Testis (tissue), 2 donors: Measurements from ENCODE around the gene MROH2B.

ENCODE experiments used
- CTCF ChIP-seq, 3 experiments: fragments of 450-650 bp in 2 of 3; fragments of 200-600 bp in 1 of 3; sonication (generic) in 1 of 3; IDR thresholded peaks; one replicate each; pipeline ENCODE4 v1.5.1; 2016 to 2019; ENCODE audit warnings: antibody characterized with exemption in 3 of 3, mild to moderate bottlenecking in 2 of 3, moderate library complexity in 1 of 3
- POLR2A ChIP-seq: fragments of 450-650 bp; IDR thresholded peaks from one replicate; pipeline ENCODE4 v1.6.1; 2017; ENCODE audit warnings: antibody characterized with exemption, mild to moderate bottlenecking, moderate library complexity

DNA sequence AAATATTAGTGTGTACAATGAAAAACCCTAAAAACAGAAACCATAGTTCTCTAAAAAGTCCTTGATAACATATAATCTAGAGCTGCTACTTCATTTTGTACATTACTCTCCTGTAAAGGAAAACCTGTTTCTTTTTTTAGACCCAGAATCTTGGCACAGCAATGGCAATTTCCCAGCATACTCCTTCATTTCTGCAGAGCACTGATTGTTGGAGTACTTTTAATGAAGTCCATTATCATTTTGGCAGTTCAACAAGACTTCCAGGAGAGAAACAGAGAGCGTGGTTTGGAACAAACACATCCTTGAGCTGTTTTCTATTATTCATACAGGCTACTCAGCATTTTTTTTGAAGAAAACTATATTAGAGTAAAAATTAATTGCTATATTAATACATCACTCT lies 22.7 kb upstream of the MROH2B start:
- TF ChIP-seq CTCF (IDR thresholded peaks at IDR 0.05): no peak
- TF ChIP-seq POLR2A: no peak
